GM12874 (cell line): ENCODE results near the gene MSL3B.

Experiments used
- TF ChIP-seq, protein P1 (sequence below): IDR thresholded peaks from 2 replicates; pipeline ENCODE4 v1.5.1; 2011; ENCODE audit warnings: low read depth, mild to moderate bottlenecking, control low read depth, low read length, moderate library complexity; ENCODE audit not compliant: insufficient read depth

MSL3B gene

DNA sequence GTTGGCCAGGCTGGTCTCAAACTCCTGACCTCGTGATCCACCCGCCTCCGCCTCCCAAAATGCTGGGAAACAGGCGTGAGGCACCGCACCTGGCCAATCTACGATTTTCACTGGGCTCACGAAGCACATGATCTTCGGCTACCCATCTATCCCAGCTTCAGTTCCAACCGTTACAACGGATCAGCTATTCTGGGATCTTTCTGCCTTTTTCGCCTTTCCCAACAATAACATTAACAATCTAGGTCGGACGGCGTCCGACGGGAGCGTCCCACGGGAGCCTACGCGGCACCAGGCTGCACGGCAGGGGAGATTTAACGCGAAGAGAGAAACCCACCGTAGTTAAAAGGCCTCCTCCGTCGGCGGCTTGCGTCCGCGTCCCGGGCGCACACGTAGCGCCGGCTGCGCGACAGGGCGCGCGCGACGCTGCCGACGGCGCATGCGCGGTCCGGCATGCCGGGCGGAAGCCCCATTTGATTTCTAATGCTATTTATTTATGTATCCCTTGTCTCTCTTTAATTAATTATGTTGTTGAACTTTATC, at the start of gene MSL3B:
TSS of gene MSL3B (minus strand) at position 394 of the 540 bp plus-strand sequence.
- TF ChIP-seq, protein P1, sequence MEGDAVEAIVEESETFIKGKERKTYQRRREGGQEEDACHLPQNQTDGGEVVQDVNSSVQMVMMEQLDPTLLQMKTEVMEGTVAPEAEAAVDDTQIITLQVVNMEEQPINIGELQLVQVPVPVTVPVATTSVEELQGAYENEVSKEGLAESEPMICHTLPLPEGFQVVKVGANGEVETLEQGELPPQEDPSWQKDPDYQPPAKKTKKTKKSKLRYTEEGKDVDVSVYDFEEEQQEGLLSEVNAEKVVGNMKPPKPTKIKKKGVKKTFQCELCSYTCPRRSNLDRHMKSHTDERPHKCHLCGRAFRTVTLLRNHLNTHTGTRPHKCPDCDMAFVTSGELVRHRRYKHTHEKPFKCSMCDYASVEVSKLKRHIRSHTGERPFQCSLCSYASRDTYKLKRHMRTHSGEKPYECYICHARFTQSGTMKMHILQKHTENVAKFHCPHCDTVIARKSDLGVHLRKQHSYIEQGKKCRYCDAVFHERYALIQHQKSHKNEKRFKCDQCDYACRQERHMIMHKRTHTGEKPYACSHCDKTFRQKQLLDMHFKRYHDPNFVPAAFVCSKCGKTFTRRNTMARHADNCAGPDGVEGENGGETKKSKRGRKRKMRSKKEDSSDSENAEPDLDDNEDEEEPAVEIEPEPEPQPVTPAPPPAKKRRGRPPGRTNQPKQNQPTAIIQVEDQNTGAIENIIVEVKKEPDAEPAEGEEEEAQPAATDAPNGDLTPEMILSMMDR: no peak

DNA sequence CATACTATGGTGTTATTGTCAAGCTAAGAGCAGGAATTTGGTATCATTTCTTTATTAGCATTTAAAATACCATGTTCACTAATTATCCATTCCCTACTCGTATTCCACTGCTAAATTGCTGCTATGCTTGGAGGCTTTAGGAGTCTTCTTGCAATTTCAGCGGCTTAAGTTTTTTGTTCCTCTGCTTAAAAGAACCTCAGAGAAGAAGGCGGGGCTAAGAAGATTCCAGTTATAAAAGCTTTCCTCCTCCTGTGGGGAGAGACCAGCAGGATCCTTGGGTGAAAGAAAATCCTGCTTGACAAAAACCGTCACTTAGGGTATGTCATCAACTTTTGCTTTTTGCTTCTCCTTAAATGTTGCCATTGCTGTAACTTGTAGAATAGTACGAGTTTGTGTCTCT, 48.9 kb upstream of the MSL3B start, which contains the start of gene TRPM8:
TSS of gene TRPM8 (plus strand) at position 258 of the 400 bp plus-strand sequence. CDS start 9,165 bp downstream, outside the sequence.
- TF ChIP-seq, protein P1: no peak

DNA sequence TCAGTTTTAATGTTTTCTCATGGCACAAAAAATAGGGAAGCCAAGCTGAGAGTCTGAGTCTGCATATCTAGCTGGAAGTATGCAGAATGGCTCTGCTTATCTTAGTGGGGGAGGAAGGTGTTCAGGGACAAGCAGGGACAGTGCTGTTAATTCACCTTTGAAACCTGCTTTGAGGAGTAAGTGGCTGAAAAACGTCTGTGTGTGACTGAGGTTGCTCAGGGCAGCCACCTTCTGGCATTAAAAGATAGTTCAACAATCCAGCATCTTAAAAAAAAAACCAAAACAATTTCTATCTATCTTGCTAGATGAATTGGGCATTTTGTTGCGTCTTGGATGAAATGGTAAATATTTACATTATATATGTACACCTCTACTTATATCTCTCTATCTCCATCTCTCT, 46.9 kb upstream of the MSL3B start:
- TF ChIP-seq, protein P1: no peak

DNA sequence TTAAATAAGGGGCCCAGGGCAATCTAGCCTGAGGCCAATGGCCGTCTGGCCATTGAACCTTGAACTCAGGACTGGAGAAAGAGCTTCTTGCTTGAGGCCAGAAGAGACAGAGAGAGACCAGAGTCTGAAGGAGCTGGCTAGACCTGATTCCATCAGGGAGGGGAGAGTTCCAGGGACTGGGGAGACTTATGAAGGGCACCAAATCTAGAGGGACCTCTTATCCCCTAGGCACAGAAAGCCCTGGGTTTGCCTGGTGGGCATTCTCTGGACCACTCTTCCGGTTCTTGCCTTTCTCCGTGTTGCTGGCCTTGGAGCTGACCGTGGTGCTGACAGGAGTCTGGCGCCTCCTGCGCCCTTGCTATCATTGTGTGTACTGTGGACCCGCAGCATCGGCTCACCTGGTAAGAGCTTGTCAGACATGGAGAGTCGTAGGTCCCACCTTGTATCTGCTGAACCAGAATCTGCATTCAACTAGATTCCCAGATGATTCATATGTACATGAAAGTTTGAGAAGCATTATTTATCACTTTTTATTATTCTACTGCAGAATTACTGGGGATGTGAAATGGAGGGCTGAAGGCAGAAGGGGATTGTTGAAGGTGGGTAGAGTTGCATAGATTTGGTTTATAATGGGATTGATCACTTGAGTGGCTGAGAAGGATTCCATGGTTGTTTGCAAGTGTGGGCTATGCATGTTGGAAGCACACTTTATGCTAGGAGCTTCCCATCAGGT, 44.7 kb upstream of the MSL3B start:
- TF ChIP-seq, protein P1: no peak

DNA sequence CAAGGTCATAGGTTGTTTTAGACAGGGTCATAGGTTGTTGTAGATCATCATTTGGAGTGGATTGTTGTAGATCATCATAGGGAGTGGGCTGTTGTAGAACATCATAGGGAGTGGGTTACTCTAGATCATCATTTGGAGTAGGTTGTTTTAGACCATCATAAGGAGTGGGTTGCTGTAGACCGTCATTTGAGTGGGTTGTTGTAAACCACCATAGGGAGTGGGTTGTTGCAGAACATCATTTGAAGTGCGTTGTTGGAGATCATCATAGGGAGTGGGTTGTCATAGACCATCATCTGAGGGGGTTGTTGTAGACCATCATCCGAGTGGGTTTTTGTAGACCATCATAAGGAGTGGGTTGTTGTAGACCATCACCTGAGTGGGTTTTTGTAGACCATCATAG, 39.4 kb upstream of the MSL3B start:
- TF ChIP-seq, protein P1: no peak

DNA sequence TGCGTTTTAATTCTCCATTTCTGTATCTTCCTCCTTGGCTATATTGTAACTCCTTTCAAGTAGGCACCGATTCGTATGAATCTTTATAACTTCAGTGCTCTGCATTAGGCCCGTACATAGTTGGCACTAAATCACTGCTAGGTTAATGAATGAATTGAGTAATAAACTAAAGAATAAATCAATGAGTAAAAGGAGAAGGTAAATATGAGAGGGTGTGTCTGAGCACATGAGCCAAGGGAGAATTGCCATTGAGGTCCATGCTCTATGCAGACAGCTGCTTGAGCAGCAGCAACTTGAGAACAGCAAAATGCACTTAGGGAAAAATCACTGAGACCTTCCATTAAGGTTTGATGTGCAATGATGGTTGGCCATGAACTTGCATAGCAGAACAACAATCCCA, 37.8 kb upstream of the MSL3B start:
- TF ChIP-seq, protein P1: no peak

DNA sequence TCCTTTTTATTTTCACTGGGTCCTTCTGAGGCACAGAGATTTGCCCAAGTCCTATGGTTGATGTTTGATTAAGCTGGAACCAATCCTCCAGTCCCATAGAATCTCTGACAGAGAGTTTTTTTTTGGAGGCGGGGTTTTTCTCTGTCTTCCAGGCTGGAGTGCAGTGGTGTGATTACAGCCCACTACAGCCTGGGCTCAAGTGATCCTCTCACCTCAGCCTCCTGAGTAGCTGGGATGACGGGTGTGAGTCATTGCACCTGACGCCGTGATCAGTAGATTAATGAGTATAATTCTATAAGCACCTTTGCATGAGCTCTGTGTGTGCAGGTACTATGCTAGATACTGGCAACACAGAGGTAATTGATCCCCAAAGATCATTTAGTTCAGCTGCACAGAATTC, 33.7 kb upstream of the MSL3B start:
- TF ChIP-seq, protein P1: no peak
